NCI-H748 treated with DMSO at 0.1 percent for 48 hours (cell line): ENCODE results near the gene E2F8.

ENCODE experiments used
- DNase-seq: peaks from one replicate; lab custom pipeline; 2025; lab: John Stamatoyannopoulos, UW

Gene E2F8

DNA sequence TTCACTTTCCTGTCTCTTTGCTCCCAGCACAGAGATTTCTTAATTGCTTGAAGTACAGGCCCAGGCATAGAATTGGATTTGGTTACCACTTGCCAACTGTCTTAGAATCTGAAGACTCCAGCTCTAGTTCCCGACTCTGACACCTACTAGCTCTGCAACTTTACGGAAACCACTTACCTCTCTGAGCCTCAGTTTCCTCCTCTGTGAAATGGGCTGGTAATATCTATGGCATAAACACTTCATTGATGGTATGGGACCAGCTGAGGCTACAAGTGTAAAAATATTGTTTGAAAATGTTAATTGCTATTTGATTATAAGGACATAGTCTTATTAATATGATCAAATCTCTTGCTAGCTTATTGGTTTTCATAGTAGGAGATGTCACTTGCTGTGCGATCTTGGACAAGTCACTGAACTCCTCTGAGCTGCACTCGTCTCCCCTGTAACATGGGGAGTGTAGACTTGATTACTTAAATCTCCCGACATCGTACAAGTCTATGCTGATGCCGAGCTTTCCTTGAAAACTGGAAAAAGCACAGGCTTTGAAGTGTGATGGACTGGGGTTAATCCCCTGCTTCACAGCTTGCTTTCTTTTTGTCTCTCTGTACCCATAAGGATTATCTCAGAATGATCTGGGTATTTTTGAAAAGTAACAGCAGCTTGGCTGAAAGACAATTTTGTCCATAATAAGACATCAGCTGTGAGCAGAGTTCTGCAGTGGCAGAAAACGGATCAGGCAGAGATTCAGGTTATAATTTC lies 11.8 kb upstream of the E2F8 start:
- no peak for DNase-seq

DNA sequence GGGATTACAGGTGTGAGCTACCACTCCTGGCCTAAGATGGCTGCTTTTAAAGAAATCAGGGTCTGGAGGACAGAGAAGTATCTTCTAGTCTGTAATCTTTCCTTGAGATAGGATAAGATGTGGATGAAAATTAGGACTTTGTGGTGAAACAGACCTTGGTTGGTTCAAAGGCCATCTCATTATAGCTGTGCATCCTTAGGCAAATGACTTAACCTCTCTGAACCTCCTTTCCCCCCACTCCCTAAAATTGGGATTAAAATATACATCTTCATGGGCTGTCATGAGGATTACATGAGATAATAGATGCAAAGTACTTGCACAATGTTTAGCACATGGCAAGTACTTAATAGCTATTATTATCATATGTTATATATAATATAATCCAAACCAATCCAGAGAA lies 10.8 kb upstream of the E2F8 start:
- DNase-seq, result no peak

DNA sequence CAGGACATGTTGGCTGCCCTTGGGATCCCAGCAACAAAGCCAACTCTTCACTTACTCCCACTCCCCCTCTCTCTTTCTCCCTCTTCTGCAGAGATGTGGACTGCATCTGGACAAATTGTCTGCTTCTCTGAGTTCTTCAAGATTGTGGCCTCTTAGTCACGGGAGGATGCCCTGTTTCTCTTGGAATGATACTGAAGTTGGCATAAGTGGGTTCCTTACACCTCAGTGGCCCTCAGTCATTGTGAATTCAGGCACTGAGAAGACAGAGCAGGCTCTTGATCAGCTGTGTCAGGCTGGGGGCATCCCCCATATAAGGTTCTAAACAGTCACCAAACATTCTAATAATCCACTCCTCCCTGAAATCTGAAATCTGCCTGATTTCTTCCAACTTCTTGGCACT lies 6.1 kb upstream of the E2F8 start:
- no peak for DNase-seq

DNA sequence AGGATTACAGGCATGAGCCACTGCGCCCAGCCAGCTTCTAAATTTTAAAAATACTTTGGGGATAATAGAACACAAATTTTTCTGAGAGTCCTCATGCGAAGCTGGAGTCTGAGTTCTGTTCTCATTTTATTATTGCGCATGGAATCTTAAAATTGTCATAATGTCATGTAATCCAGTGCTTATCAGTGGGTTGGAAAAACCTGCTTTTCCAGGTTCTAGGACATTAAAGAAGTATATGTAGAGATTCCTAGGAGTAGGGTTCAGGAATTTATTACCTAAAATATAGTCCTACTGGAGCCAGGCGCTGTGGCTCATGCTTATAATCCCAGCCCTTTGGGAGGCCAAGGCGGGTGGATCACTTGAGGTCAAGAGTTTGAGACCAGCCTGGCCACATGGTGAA lies 4.6 kb upstream of the E2F8 start:
- DNase-seq, result no peak

DNA sequence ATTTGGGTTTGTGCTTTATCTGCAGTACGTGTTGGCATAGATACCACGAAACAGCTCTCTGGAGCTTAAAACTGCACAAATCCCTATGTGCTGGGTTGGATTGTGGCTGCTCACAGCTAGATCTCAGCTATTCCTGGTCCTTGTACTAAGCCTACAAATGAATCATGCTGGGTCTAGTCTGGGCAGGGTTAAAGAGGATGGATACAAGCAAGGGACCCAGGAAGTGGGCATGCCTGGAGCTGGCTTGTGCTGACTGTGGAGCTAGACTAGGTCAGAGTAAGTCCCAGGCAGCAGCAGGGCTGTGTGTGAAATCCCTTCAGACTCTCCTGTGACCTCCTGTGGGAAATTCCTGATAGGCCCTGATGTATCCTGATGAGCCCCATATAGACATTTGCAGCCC lies 3.9 kb upstream of the E2F8 start:
- no peak for DNase-seq

DNA sequence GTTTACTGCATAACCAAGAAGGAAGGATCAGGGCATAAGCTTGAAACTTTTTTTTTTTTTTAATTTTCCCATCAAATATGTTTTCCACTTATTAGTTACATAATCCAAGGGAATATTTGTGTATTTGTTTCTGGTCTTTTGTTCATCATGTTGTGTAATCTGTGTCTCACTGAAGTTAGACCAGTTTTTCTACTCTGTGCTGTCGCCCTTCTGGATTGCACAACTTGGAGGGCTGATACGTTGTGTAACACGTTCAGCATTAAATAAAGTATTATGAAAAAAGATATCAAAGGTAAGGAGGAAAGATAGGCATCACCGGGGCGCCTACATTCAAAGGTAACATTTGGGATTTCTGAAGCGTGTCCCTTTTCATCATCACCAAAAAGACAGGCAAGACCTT lies 3.3 kb upstream of the E2F8 start:
- DNase-seq, result no peak

DNA sequence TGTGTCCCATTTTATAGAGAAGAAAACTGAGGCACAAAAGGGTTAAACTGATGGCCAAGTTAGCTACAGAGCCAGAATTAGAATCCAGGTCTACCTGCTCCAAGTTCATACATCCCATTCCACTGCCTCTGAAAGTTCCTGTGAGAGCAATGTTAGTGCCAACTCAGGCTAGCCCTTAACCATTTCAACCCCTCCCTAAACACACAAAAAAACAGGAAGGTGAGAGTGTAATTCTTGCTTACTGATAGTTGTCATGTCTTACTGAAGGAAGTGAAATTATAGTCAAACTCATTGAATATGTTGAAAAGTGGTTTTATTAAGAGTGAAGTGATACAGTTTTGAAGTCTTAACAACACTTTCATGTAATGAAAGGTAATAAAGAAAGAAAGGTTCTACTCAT lies 2.9 kb upstream of the E2F8 start:
- DNase-seq, result no peak

DNA sequence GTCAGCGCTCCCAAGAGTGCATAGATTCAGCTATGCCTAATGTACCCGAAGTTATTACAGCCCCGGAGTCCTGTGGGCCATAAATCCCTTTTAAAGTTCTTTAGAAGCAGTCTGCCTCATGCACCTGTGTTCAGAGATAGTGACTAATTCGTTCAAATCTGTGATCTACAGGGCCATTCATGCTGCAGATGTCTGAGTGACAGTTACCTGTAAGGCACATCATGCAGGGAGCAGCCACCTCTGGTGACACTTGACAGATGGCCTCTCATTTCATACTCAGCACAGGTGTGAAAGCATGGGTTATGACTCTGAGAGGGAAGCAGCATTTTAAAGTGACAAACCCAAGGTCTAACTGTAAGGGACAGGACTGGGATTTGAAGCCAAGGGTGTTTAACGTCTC lies 2.4 kb upstream of the E2F8 start:
- DNase-seq, result no peak

DNA sequence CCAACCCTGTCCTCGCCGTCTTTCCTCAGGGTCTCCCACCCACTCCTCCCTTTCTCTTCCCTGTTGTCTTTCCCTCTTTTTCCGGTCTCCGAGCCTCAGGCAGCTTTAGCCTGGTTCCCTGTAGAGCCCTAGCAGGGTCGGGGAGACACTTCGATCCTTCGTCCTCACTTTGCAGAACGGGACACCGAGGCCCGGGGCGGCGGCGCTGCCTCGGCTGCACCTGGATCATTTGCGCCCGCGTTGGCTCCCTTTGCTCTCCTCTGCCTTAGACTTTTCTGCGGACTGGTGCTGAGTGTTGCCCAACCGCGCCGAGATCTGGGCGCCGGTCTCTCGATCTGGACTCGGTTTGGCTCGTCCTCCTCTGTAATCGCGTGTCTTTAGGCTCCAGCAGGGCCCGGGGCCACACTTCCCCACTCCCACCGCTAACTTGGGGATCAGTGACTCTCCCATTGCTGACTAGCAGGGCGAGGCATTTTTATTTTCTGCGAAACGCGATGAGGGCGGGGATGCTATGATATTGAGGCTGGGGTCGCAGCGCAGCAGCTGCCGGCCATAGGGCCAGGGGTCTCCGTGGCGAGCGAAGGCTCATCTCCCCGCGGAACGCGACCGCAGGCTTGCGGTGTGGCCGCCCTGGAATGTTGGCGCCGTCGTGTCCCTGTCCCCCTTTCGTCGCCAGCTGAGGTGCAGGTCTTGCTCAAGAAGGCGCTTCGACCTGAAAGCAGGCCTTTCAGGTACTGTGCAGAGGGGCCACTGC lies 1.6 kb upstream of the E2F8 start:
- DNase-seq, result no peak

DNA sequence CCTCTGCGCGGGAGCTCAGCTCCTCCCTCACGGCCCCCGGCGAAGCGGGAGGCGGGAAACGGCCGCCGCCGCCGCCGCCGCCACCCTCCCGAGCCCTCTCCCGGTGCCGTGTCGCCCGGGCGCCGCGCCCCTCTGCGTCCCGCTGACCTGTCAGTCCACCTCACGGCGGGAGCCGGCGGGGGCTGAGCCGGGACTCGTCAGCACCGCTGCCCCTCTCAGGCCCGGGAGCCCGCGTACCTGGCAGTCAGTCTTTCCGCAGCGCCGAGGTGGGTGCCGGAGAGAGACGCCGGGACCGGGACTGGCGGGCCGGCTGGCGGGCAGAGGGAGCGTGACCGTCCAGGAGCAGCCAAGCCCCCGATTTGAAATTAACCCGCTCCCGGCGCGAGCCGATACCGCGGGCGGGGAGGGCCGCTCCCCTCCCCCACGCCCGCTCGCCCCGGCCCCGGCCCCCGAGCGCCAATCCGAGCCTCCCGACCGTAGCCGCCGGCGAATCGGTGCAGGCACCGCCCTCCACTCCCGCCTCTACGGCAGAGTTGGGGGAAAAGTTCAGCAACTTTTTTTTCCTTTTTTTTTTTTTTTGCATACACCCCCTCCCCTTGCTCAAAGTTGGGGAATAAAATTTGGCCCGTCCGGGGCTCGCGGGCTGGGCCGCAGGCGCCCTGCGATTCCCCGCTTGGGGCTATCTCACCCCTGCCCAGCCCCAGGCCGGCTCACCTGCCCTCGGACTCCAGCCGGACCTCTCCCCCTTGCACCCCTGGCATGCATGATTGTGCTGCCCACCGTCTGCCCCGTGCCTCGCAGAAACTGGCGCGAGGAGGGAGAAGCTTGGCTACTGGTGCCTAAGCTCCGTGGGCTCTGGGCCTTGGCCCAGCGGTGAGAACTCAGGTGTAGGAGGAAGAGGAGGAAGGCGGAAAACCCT lies 774 bp upstream of the E2F8 start:
- no peak for DNase-seq

DNA sequence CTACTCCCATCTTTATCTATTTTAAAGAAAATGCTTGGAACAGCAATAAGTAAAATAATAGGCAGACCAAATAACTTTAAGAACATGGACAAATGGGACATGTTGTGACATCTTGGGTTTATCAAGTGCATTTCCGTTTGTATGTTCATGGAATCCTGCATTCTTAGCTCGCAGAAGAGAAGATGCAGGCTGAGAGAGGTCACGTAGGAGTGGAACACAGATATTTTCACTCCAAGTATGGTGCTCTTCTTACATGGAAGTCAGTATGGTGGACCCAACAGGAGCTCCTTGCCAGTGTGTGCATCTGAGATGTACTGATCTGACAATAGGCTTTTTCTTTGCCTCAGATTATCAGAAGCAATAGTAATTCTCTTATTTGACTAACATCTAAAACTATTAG lies 1.7 kb downstream of the E2F8 start:
- no peak for DNase-seq

DNA sequence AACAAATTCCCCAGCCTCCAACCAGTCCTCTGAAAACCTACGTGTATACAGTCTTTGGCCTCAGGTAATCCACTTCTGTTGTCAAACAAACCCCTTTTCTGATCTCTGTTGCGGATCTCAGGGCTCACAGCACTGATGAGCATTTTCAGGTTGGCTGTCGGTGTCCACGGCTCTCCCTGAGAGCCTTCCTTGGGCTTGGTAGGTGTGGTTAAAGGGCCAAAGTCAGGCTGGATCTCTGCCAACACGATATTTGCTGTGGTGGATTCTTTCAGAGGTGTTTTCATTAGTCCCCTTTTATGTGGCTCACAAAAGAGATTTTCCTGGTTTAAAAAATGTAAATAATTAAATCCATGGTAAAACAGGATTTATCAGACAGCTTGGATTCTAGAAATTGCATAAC lies 2.9 kb downstream of the E2F8 start:
- no peak for DNase-seq

DNA sequence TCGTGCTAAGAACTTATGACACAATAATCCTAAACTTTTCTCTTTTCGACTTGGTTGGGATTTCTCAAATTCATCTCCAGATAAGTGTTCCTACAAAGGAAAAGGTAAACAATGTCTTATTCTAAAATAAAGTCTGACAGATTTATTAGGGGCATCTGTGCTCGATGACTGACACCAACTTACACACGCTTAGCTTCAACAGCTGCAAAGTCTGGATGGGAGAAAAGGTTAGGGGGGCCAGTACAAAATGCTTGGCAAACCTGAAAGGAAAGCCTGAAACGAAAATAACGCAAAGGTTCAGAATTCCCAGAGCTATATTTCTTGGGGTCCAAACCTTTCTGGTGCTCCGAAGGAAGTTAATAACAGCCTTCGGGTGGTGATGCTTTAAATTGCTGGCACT lies 3.4 kb downstream of the E2F8 start:
- no peak for DNase-seq

DNA sequence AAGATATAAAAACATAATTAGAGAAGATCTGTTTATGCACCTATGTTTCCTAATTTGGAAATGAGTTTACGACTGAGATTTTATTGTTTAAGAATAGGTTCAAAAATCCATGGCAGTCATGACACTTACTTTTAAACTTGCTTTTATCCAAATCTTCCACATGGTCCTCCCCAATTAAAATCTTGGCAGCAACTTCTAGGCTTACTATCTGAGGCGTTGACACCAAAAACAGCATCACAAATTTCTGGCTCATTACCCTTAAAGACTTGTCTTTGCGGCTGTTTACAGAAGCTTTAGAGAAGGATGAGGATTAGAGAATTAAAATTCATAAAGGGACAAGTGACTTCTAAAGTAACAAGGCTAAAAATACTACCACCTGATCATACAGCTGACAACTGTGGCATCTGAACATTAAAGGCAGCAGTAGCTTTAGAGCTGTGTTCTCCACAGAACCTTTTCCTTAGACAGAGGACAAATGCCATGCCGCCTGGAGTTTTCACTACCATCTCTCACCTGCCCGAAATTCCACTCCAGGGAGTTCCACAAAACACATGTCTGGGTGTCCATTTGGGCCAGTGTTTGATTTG lies 6.4 kb downstream of the E2F8 start:
- no peak for DNase-seq

DNA sequence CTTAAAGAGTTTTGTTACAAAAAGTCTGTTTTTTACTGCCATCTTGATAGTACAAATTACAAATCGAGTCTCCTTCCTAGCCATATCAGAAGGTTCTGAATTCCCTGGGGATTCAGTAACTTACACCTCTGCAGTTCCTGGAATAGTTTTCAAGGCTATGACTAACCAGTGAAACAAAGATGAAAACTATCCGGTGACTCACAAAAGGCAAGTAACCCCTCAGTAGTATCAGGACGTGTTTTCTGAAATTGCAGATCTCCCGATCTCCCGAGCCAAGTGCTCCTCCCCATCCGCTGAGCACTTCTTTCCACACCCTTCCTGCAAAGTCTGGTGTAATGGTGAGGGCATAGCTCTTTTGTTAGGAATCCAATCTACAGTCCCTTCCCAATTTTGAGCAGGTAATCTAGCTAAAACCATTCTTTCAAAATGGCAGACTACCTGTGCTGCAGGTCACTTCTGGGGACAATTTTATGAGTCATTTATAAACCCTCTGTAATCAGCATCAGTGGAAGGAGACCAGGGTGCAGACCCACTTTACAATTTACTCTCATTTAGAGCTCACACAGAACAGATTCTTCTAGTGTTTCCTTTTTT lies 7.7 kb downstream of the E2F8 start:
- DNase-seq, result no peak

DNA sequence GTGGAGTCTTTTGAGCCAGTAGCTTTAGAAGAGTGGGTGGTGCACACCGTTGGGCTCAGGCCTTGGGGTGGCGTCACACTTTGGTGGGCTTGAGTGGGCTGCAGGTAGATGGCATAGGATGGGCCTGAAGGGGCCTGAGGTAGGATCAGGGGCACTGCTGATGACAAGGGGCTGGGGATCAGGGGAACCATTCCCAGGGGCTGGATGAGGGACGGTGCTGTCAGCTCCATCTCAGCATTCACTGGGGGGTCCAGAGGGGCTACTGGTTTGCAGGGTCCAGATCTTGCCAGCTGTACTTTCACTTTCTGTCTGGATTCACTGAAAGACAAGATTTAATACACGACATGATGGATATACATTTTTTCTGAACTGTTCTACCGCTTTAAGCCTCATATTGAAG lies 11.1 kb downstream of the E2F8 start:
- no peak for DNase-seq

DNA sequence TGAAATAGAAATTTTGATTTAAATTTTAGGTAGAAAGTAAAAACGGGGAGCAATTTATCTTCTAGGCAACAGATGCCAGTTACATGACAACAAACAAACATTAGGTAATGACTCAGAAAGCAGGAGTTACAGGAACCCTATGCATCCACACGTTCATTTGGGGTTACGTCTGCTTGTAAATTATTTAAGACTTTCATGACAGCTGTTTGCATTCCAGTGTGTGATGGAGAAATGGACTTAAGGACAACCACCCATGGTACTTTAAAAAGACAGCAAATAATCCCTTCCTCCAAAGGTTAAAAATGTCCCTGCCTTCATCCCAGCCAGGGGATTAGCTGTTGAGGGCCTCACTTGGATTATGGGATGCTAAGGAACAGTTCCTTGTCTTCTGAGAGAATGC lies 11.8 kb downstream of the E2F8 start:
- DNase-seq, result no peak

DNA sequence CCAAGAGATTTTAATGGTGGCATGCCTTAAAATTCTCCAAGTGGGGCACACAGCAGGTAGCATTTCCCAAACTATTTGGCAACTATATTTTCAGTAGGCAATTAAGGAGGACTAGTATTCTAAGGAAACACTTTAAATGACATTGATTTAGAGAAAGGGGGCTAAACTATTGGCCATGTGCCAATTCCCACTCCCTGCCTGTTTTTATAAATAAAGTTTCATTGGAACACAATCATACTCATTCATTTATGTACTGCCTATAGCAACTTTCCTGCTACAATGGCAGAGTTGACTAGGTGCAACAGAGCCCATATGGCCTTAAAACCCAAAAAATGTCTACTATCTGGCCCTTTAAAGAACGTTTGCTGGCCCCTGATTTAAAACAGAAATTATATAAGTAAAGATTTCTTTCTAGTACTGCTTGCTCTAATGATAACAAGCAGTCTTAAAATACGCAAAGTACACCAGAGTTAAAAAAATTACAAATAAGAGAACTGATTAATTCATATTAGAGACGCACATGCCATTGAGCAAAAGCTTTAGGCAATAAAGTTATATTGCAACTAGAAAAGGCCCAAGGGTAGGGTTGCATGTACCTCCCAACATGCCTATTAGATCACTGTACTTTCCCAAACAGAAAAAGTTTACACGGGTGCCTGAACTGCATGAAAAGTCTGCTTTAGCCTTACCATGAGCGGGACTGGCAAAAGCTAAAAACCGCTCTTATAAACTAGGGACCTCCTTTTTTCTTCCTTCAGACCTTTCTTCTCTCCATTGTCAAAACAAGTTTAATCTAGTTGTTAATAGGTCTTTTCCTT lies 14.2 kb downstream of the E2F8 start:
- DNase-seq, result no peak

DNA sequence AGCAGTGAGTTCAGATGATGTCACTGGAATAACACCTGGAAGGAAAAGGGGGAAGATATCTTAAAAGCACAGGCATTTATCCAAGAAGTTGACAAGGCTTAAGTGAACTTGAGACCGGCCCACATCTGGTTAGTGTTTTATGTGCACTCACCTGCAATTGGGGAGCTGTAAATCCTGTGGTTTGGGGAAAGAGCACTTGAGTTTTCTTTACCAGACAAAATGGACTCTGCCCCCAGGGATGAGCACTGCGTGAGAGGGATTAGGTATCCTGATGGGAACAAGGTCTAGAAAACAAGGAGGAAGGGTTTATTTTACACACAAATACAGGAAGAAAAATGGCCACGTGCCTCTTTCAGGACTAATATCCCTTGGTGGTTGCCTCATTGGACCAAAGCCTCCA lies 15.2 kb downstream of the E2F8 start:
- DNase-seq, result no peak

DNA sequence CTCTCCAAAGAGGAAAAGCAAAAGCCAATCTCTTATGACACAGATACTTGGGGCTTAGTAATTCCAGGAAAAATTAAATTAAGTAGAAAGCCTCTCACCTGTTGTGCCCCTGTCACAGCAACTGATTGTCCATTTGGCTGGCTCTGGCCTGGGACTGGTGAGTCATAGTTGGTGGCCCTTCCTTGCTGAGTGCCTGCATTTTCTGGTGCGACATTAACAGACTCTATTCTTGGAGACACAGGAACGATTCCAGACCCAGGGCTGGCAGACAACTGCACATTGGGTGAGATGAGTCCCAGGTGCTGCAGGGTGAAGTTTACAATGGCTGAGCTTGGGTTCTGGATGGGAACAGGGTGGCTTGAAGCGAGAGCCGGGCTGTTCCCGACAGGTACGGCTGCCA lies 15.6 kb downstream of the E2F8 start:
- DNase-seq, result no peak
